GM12872 (cell line): ENCODE results near the gene AGAP1.

Source experiments
- CTCF ChIP-seq: IDR thresholded peaks from 3 replicates; pipeline ENCODE4 v1.5.1; 2011; ENCODE audit warnings: low read depth, mild to moderate bottlenecking, low read length, moderate library complexity; ENCODE audit not compliant: insufficient read depth

The AGAP1 gene

GRCh38 chr2:236047886-236048540 is 554.2 kb downstream of the AGAP1 start:
- no peak for TF ChIP-seq CTCF

GRCh38 chr2:236049981-236050380 is 556.1 kb downstream of the AGAP1 start:
- TF ChIP-seq CTCF, result no peak

- no peak for TF ChIP-seq CTCF
These were observed 557.5 kb downstream of the AGAP1 start for GRCh38 chr2:236051351-236051750.

GRCh38 chr2:236051806-236052205 is 558.0 kb downstream of the AGAP1 start:
- TF ChIP-seq CTCF, result no peak

- no peak for TF ChIP-seq CTCF
These were observed 558.4 kb downstream of the AGAP1 start for GRCh38 chr2:236052206-236052605.

- no peak for TF ChIP-seq CTCF
These were observed 559.3 kb downstream of the AGAP1 start for GRCh38 chr2:236052926-236053821.

GRCh38 chr2:236054125-236054524 is 560.3 kb downstream of the AGAP1 start:
- no peak for TF ChIP-seq CTCF
